ENCODE data around the gene TMEM215. TPM values are rescaled to one million over a fixed set of nuclear protein-coding genes. Genes with fewer than 3 reads are reported as not detected.
A peak's percentile ranks its signal among the peaks of the same experiment; 100 is the strongest.

Gene TMEM215
- total RNA-seq, 1 experiment from 2014 or later, result 0.28 TPM

DNA sequence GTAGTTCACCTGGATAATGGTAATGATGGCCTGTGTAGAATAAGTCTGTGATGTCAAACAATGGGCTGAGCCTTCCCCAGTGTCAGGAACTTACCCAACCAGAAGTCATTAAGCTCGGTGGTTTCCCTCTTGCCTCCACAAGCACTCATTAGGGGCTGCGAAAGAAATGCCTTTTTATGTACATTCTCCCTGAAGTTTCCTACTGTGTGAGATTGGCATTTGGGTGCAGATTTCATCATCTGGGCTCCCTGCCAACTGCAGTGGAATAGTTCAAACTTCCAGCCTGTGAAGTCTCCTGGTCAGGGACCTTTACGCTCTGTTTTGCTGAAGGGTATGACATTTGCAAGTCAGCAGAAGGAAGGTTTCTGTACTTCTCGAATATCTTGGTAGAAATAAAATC is 41.6 kb upstream of the TMEM215 start:
- H3K27me3 Mint-ChIP-seq (ENCODE audit: low read depth), result no peaks in the 10 kb centered on the region; the same call in 1 of the 2 replicates
- no peaks in the 10 kb centered on the region for H3K4me1 Mint-ChIP-seq
- no peak overlapping the region for H3K4me3 Mint-ChIP-seq
- Histone ChIP-seq H2AFZ (ENCODE audit: low read length) (no peak overlapping the region), H2BK15ac (ENCODE audit: low read depth, low read length) (no peak overlapping the region), H4K20me1 (ENCODE audit: control insufficient read depth, insufficient read depth, insufficient read length) (no peaks in the 10 kb centered on the region), H3K9ac (ENCODE audit: extremely low read depth, insufficient read length, low read length) (no peak overlapping the region), H4K8ac (replicated peaks; ENCODE audit: insufficient read length, low read depth, low read length) (no peak overlapping the region), H3K23ac (ENCODE audit: insufficient read length, low read depth, low read length) (no peak overlapping the region), H3K9me3 (ENCODE audit: control insufficient read depth, low read depth, low read length) (no peaks in the 10 kb centered on the region), H3T11ph (ENCODE audit: low read length) (no peak overlapping the region), H3K27ac (ENCODE audit: insufficient read length, low read depth, low read length) (no peak overlapping the region), H3K23me2 (ENCODE audit: insufficient read length, low read depth, low read length, poor library complexity, severe bottlenecking) (no peaks in the 10 kb centered on the region), H4K5ac (ENCODE audit: insufficient read length, low read depth, low read length) (no peak overlapping the region), H3K14ac (ENCODE audit: insufficient read depth, low read length) (no peak overlapping the region), H2BK5ac (ENCODE audit: insufficient read length, low read length) (no peak overlapping the region), H3K4me2 (ENCODE audit: insufficient read depth, insufficient read length, low read length) (no peak overlapping the region), H2BK20ac (ENCODE audit: low read depth, low read length, poor library complexity, severe bottlenecking) (no peak overlapping the region), H2BK12ac (ENCODE audit: insufficient read length, low read depth, low read length) (no peak overlapping the region), H3K18ac (ENCODE audit: insufficient read length, low read depth, low read length) (no peak overlapping the region), H3K4me1 (ENCODE audit: insufficient read depth, low read length) (no peaks in the 10 kb centered on the region), H4K91ac (ENCODE audit: insufficient read length, low read depth, low read length) (no peak overlapping the region), H3K79me2 (ENCODE audit: insufficient read depth, low read length) (no peaks in the 10 kb centered on the region), H3K27me3 (ENCODE audit: insufficient read depth, low read length) (no peaks in the 10 kb centered on the region), H2BK120ac (ENCODE audit: low read depth, low read length, poor library complexity, severe bottlenecking) (no peak overlapping the region), H3K4ac (ENCODE audit: low read depth, low read length) (no peak overlapping the region), H2AK5ac (ENCODE audit: insufficient read length, low read length) (no peak overlapping the region), H3K79me1 (ENCODE audit: insufficient read depth, low read depth, low read length, poor library complexity, severe bottlenecking) (no peaks in the 10 kb centered on the region), H3K56ac (ENCODE audit: insufficient read length, low read depth, low read length) (no peak overlapping the region)
- H3K27ac Mint-ChIP-seq, result peak overlapping the region in 1 of 3 experiments; percentile 34; a peak in 1 of 7 replicates
- no CpG with 5 or more reads among the region's 4 CpGs for WGBS (ENCODE audit: extremely low coverage, insufficient read length, low lambda C conversion rate)
- peaks cover 0 to 69% of the 10 kb centered on the region in 2 experiments; a peak in 3 of 5 replicates for H3K9me3 Mint-ChIP-seq
- peaks cover 0 to 8% (median 0%) of the 10 kb centered on the region in 3 experiments; a peak in 1 of 7 replicates for H3K36me3 Mint-ChIP-seq (ENCODE audit: insufficient read depth in 1 of 3, low read depth in 3 of 3)
- TF ChIP-seq, protein P1, sequence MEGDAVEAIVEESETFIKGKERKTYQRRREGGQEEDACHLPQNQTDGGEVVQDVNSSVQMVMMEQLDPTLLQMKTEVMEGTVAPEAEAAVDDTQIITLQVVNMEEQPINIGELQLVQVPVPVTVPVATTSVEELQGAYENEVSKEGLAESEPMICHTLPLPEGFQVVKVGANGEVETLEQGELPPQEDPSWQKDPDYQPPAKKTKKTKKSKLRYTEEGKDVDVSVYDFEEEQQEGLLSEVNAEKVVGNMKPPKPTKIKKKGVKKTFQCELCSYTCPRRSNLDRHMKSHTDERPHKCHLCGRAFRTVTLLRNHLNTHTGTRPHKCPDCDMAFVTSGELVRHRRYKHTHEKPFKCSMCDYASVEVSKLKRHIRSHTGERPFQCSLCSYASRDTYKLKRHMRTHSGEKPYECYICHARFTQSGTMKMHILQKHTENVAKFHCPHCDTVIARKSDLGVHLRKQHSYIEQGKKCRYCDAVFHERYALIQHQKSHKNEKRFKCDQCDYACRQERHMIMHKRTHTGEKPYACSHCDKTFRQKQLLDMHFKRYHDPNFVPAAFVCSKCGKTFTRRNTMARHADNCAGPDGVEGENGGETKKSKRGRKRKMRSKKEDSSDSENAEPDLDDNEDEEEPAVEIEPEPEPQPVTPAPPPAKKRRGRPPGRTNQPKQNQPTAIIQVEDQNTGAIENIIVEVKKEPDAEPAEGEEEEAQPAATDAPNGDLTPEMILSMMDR (conservative IDR thresholded peaks at IDR 0.05), result no peak
- DNase-seq, result no peak
